Suprapubic skin (tissue), 3 donors: Measurements from ENCODE around the gene THPO.

Experiments used
- CTCF ChIP-seq, 2 donors: fragments of 200-600 bp in 1 of 2; fragments of 450-650 bp in 1 of 2; sonication (generic) in 1 of 2; IDR thresholded peaks; one replicate each; pipeline ENCODE4 v1.5.1; 2016 to 2019; ENCODE audit warnings: antibody characterized with exemption in 2 of 2, mild to moderate bottlenecking in 1 of 2, moderate library complexity in 1 of 2
- POLR2AphosphoS5 ChIP-seq, 3 donors: sonication (generic); formaldehyde crosslinking; IDR thresholded peaks; one replicate each; pipeline ENCODE4 v1.6.1; 2017; ENCODE audit warnings: antibody characterized with exemption in 3 of 3

- no peak for TF ChIP-seq CTCF (IDR thresholded peaks at IDR 0.05)
- no peak for TF ChIP-seq POLR2AphosphoS5 (IDR thresholded peaks at IDR 0.05)
Measured at GRCh38 chr3:184380185-184380626, 2.2 kb upstream of the THPO start.
